H1 (cell line): ENCODE results near the gene SPDYC. TPM values are rescaled to one million over a fixed set of nuclear protein-coding genes. Genes with fewer than 3 reads are reported as not detected.

Experiments
- CTCF ChIA-PET: fragments of 300-600 bp; sonication (Branson Sonifier 250); formaldehyde crosslinking; loops from one replicate; lab custom pipeline; 2021; ENCODE audit not compliant: partially characterized antibody; lab: Charles Lee
- POLR2A ChIA-PET: fragments of 300-600 bp; sonication (Branson Sonifier 250); formaldehyde crosslinking; loops from one replicate; lab custom pipeline; 2021; ENCODE audit warnings: inconsistent platforms; ENCODE audit not compliant: partially characterized antibody; lab: Charles Lee
- DNase-seq, 2 experiments: peaks; one replicate each; pipeline versions ENCODE4 v3.0.0 to v3.0.0-alpha.2; 2010 to 2022; ENCODE audit warnings: low spot score in 2 of 2, low read depth in 1 of 2, mixed read lengths in 1 of 2
- FAIRE-seq: peaks from 2 replicates; lab custom pipeline; 2011; peaks lifted over from hg19 to GRCh38; lab: Jason Lieb, UNC
- H2AFZ ChIP-seq: 2 replicates; pipeline ENCODE4 v1.8.1; 2012; ENCODE audit warnings: low read length, inconsistent platforms
- H2AK5ac ChIP-seq: 2 replicates; pipeline ENCODE4 v1.6.1; 2013; ENCODE audit warnings: low read depth, low read length
- H2BK120ac ChIP-seq: replicated peaks from 2 replicates; pipeline ENCODE3; 2013; ENCODE audit warnings: low read depth, low read length, inconsistent platforms
- H2BK12ac ChIP-seq: 2 replicates; pipeline ENCODE4 v1.6.1; 2013; ENCODE audit warnings: low read depth, low read length
- H2BK15ac ChIP-seq: 2 replicates; pipeline ENCODE4 v1.6.1; 2013; ENCODE audit warnings: low read length
- H2BK20ac ChIP-seq: 2 replicates; pipeline ENCODE4 v1.6.1; 2013; ENCODE audit warnings: low read length
- H2BK5ac ChIP-seq: 2 replicates; pipeline ENCODE4 v1.6.1; 2013; ENCODE audit warnings: low read depth, low read length
- H3K14ac ChIP-seq: 2 replicates; pipeline ENCODE4 v1.6.1; 2013; ENCODE audit warnings: inconsistent platforms; ENCODE audit not compliant: insufficient read length
- H3K18ac ChIP-seq: 2 replicates; pipeline ENCODE4 v1.6.1; 2013; ENCODE audit warnings: low read length; ENCODE audit errors: extremely low read depth
- H3K23ac ChIP-seq: 2 replicates; pipeline ENCODE4 v1.6.1; 2013; ENCODE audit warnings: inconsistent platforms; ENCODE audit not compliant: insufficient read length
- H3K23me2 ChIP-seq: 2 replicates; pipeline ENCODE4 v1.6.1; 2013; ENCODE audit warnings: low read depth, low read length
- H3K27ac ChIP-seq: 2 replicates; pipeline ENCODE4 v1.6.1; 2011; ENCODE audit warnings: low read depth, low read length, inconsistent platforms
- H3K27me3 ChIP-seq, 4 experiments: replicated peaks in 1 of 4; 1 replicate in 1 of 4; 2 replicates in 3 of 4; pipeline versions ENCODE4 v1.6.1 to v1.8.1; 2011 to 2013; ENCODE audit warnings: low read length in 3 of 4, mild to moderate bottlenecking in 3 of 4, inconsistent platforms in 2 of 4, mixed read lengths in 2 of 4, moderate library complexity in 1 of 4; ENCODE audit not compliant: control insufficient read depth in 3 of 4, insufficient read depth in 3 of 4; ENCODE audit errors: extremely low read depth in 1 of 4
- H3K36me3 ChIP-seq, 4 experiments: 2 replicates each; pipeline versions ENCODE4 v1.6.1 to v1.8.1; 2011 to 2013; ENCODE audit warnings: mild to moderate bottlenecking in 4 of 4, low read length in 3 of 4, moderate library complexity in 2 of 4, control low read depth in 1 of 4, inconsistent platforms in 1 of 4; ENCODE audit not compliant: insufficient read depth in 4 of 4, control insufficient read depth in 2 of 4
- H3K4ac ChIP-seq: replicated peaks from 2 replicates; pipeline ENCODE3; 2013; ENCODE audit warnings: low read length, low read depth, mixed read lengths, inconsistent platforms; ENCODE audit not compliant: insufficient read length
- H3K4me1 ChIP-seq, 4 experiments: replicated peaks in 1 of 4; 1 replicate in 1 of 4; 2 replicates in 3 of 4; pipeline versions ENCODE4 v1.6.1 to v1.8.1; 2011 to 2013; ENCODE audit warnings: low read length in 3 of 4, inconsistent platforms in 2 of 4, mixed read lengths in 1 of 4; ENCODE audit not compliant: insufficient read depth in 4 of 4, control insufficient read depth in 3 of 4
- H3K4me2 ChIP-seq, 2 experiments: 2 replicates each; pipeline versions ENCODE4 v1.6.1 to v1.8.1; 2011 to 2013; ENCODE audit warnings: low read depth in 2 of 2, low read length in 2 of 2, control low read depth in 1 of 2, inconsistent platforms in 1 of 2, mild to moderate bottlenecking in 1 of 2; ENCODE audit not compliant: insufficient read depth in 1 of 2
- H3K4me3 ChIP-seq, 4 experiments: fragments of 200-600, 300-600 bp in 1 of 4; sonication (generic), shearing (Covaris generic), sonication (Bioruptor Twin) in 1 of 4; 2 replicates each; pipeline versions ENCODE4 v1.5.1 to v1.8.1; 2011 to 2016; ENCODE audit warnings: low read length in 4 of 4, low read depth in 3 of 4, control low read depth in 2 of 4, inconsistent platforms in 2 of 4, mild to moderate bottlenecking in 2 of 4, mixed read lengths in 1 of 4, moderate library complexity in 1 of 4; ENCODE audit not compliant: insufficient read depth in 2 of 4; ENCODE audit errors: extremely low read depth in 1 of 4
- H3K56ac ChIP-seq: replicated peaks from 2 replicates; pipeline ENCODE3; 2013; ENCODE audit warnings: low read depth, mild to moderate bottlenecking, mixed read lengths, low read length, inconsistent platforms; ENCODE audit not compliant: insufficient read length
- H3K79me1 ChIP-seq: 2 replicates; pipeline ENCODE4 v1.6.1; 2013; ENCODE audit warnings: low read depth, low read length, control low read depth
- H3K79me2 ChIP-seq, 2 experiments: 2 replicates each; pipeline versions ENCODE4 v1.6.1 to v1.8.1; 2012 to 2013; ENCODE audit warnings: low read length in 2 of 2, mild to moderate bottlenecking in 2 of 2, inconsistent platforms in 1 of 2; ENCODE audit not compliant: insufficient read depth in 2 of 2, control insufficient read depth in 1 of 2
- H3K9ac ChIP-seq, 4 experiments: replicated peaks in 1 of 4; 1 replicate in 1 of 4; 2 replicates in 3 of 4; pipeline versions ENCODE4 v1.6.1 to v1.8.1; 2011 to 2013; ENCODE audit warnings: low read depth in 3 of 4, low read length in 3 of 4, control low read depth in 2 of 4, mild to moderate bottlenecking in 2 of 4, moderate library complexity in 2 of 4, inconsistent platforms in 1 of 4; ENCODE audit errors: extremely low read depth in 1 of 4
- H3K9me3 ChIP-seq, 2 experiments: 2 replicates each; pipeline versions ENCODE4 v1.6.1 to v1.8.1; 2012 to 2013; ENCODE audit warnings: mild to moderate bottlenecking in 2 of 2, moderate library complexity in 2 of 2, control low read depth in 1 of 2, inconsistent platforms in 1 of 2, low read depth in 1 of 2, low read length in 1 of 2, mixed read lengths in 1 of 2; ENCODE audit not compliant: insufficient read depth in 2 of 2
- H4K20me1 ChIP-seq, 2 experiments: replicated peaks in 1 of 2; 2 replicates each; pipeline versions ENCODE3 to v1.8.1; 2011 to 2013; ENCODE audit warnings: inconsistent platforms in 2 of 2, low read length in 2 of 2, mild to moderate bottlenecking in 1 of 2; ENCODE audit not compliant: insufficient read depth in 2 of 2, control insufficient read depth in 1 of 2
- H4K5ac ChIP-seq: 2 replicates; pipeline ENCODE4 v1.6.1; 2013; ENCODE audit warnings: low read length, low read depth, mixed read lengths, inconsistent platforms; ENCODE audit not compliant: insufficient read length
- H4K8ac ChIP-seq: 2 replicates; pipeline ENCODE4 v1.8.0; 2013; ENCODE audit warnings: mild to moderate bottlenecking, moderate library complexity, low read length, inconsistent platforms; ENCODE audit not compliant: insufficient read depth; ENCODE audit errors: extremely low read depth
- H4K91ac ChIP-seq: replicated peaks from 2 replicates; pipeline ENCODE3; 2013; ENCODE audit warnings: low read length, mixed read lengths, inconsistent platforms; ENCODE audit not compliant: insufficient read length
- BACH1 ChIP-seq: IDR thresholded peaks from 2 replicates; pipeline ENCODE4 v1.6.1; 2012; ENCODE audit warnings: low read length, improper control_type of control experiment
- CBX8 ChIP-seq: fragments of 300-800, 300-1000 bp; sonication (generic); IDR thresholded peaks from 2 replicates; pipeline ENCODE4 v1.7.1; 2016; ENCODE audit warnings: low read depth, low read length, borderline replicate concordance
- CREB1 ChIP-seq: IDR thresholded peaks from 2 replicates; pipeline ENCODE4 v1.6.1; 2012; ENCODE audit warnings: inconsistent platforms
- CTBP2 ChIP-seq: IDR thresholded peaks from 2 replicates; pipeline ENCODE4 v1.7.0; 2011; ENCODE audit warnings: borderline replicate concordance, mild to moderate bottlenecking, moderate library complexity, mixed read lengths, low read length; ENCODE audit not compliant: insufficient read depth, insufficient read length
- EGR1 ChIP-seq: IDR thresholded peaks from 2 replicates; pipeline ENCODE4 v1.6.1; 2011; ENCODE audit warnings: low read depth, low read length, borderline replicate concordance
- KDM1A ChIP-seq: fragments of 200-600, 300-600 bp; sonication (generic); IDR thresholded peaks from 2 replicates; pipeline ENCODE4 v1.7.1; 2016; ENCODE audit warnings: mild to moderate bottlenecking, low read length, borderline replicate concordance
- KDM4A ChIP-seq: IDR thresholded peaks from one replicate; pipeline ENCODE4 v1.7.1; 2012; ENCODE audit warnings: low read depth, mild to moderate bottlenecking, moderate library complexity, low read length, inconsistent platforms; ENCODE audit not compliant: severe bottlenecking
- POLR2AphosphoS5 ChIP-seq: IDR thresholded peaks from 2 replicates; pipeline ENCODE4 v1.6.1; 2011; ENCODE audit warnings: low read depth, low read length
- RAD21 ChIP-seq, 2 experiments: IDR thresholded peaks in 1 of 2; conservative IDR thresholded peaks in 1 of 2; 2 replicates each; pipeline ENCODE4 v1.6.1; 2011; ENCODE audit warnings: low read depth in 2 of 2, low read length in 2 of 2, improper control_type of control experiment in 1 of 2, inconsistent platforms in 1 of 2, mild to moderate bottlenecking in 1 of 2, moderate library complexity in 1 of 2
- RFX5 ChIP-seq: IDR thresholded peaks from 2 replicates; pipeline ENCODE4 v1.6.1; 2011; ENCODE audit warnings: low read depth, low read length, improper control_type of control experiment, borderline replicate concordance
- SIRT6 ChIP-seq: IDR thresholded peaks from one replicate; pipeline ENCODE4 v1.7.1; 2012; ENCODE audit warnings: low read length, inconsistent platforms
- SP2 ChIP-seq: IDR thresholded peaks from 2 replicates; pipeline ENCODE4 v1.6.1; 2012; ENCODE audit warnings: mild to moderate bottlenecking, low read length, inconsistent platforms
- TBP ChIP-seq: IDR thresholded peaks from 2 replicates; pipeline ENCODE4 v1.6.1; 2011; ENCODE audit warnings: low read depth, low read length, improper control_type of control experiment
- TCF12 ChIP-seq: IDR thresholded peaks from 2 replicates; pipeline ENCODE4 v1.6.1; 2011; ENCODE audit warnings: low read depth, mild to moderate bottlenecking, low read length
- YY1 ChIP-seq: IDR thresholded peaks from 2 replicates; pipeline ENCODE4 v1.6.1; 2011; ENCODE audit warnings: low read depth, mild to moderate bottlenecking, low read length
- WGBS, 2 experiments: shearing (Covaris generic) in 1 of 2; methylation state at CpG; one replicate each; pipeline versions ENCODE4 v1.1.6 to v1.1.7; 2013 to 2015; ENCODE audit warnings: low lambda C conversion rate in 2 of 2, mixed read lengths in 2 of 2, inconsistent platforms in 1 of 2, low coverage in 1 of 2, missing lambda C conversion rate in 1 of 2; ENCODE audit not compliant: insufficient replicate concordance in 2 of 2, insufficient coverage in 1 of 2, insufficient read length in 1 of 2; ENCODE audit errors: extremely low coverage in 1 of 2, missing lambda C conversion rate in 1 of 2; 5-methylcytosine and 5-hydroxymethylcytosine counted together
- polyA plus RNA-seq, 7 experiments: library from polyadenylated mRNA; depleted of rRNA in 3 of 7; stranded (reverse) in 5 of 7; unstranded in 2 of 7; fragments of >200 nt in 5 of 7; fragments of 200-250 nt in 2 of 7; gene quantifications; 1 replicate in 5 of 7; 2 replicates in 1 of 7; 4 replicates in 1 of 7; pipeline versions ENCODE4 v1.2.1 to v1.2.3, GENCODE V29; 2011 to 2013; ENCODE audit warnings: missing spikeins in 2 of 7, mixed read lengths in 2 of 7
- total RNA-seq: library from RNA; stranded (reverse); fragmentation: NEBNext Ultra II Directional; extraction: Animal tissue kit (Norgen Biotek cat#: 25700); gene quantifications from 2 replicates; pipeline ENCODE4 v1.2.1, GENCODE V29; 2021

The SPDYC gene
- total and polyA plus RNA-seq, 2 of the 8 experiments (the other 6 are each of a cell fraction or from before 2014, with no cell fraction given): 0.15 TPM; not detected in 1

DNA sequence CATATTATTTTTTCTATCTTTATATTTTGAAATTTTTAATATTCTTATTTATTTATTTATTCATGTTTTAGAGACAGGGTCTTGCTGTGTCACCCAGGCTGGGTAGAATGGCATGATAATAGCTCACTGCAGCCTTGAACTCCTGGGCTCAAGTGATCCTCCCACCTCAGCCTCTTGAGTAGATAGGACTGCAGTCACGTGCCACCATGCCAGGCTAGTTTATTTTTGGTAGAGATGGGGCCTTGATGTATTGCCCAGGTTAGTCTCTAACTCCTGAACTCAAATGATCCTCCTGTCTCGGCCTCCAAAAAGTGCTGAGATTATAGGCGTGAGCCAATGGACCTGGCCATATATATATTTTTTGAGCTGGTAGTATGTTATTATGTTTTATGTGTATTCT is 2.4 kb upstream of the SPDYC start:
- Histone ChIP-seq H4K8ac (no peak overlapping the region), H3K9ac (no peak overlapping the region), H2AK5ac (no peak overlapping the region), H2BK15ac (no peak overlapping the region), H3K14ac (no peak overlapping the region), H2BK12ac (no peak overlapping the region), H2BK5ac (no peak overlapping the region), H2BK20ac (no peak overlapping the region), H3K27ac (no peak overlapping the region), H3K4me2 (no peak overlapping the region), H3K23me2 (no peaks in the 10 kb centered on the region; the same call in 1 of the 2 replicates), H3K18ac (no peak overlapping the region), H3K4me3 (no peak overlapping the region), H3K23ac (no peak overlapping the region), H2BK120ac (no peak overlapping the region), H3K4me1 (peaks cover 0 to 6% (median 1%) of the 10 kb centered on the region in 4 experiments; a peak in 2 of 7 replicates), H3K79me2 (no peaks in the 10 kb centered on the region), H3K4ac (no peak overlapping the region), H3K79me1 (no peaks in the 10 kb centered on the region), H3K9me3 (no peaks in the 10 kb centered on the region), H3K27me3 (no peaks in the 10 kb centered on the region), H2AFZ (no peak overlapping the region), H4K91ac (no peak overlapping the region), H4K5ac (no peak overlapping the region), H4K20me1 (no peaks in the 10 kb centered on the region), H3K36me3 (no peaks in the 10 kb centered on the region), H3K56ac (no peak overlapping the region)
- DNase-seq: no peak
- WGBS, 2 experiments: 93% methylated on average over 3 of the region's 3 CpGs; no CpG with 5 or more reads in 1 of the 2 experiments
- ChIA-PET CTCF (interaction anchor here (1.2 kb wide), 1 partner anchor 57 kb away, joined by 3 read pairs; no protein-coding TSS in a partner anchor), POLR2A (interaction anchor here (1.2 kb wide), 1 partner anchor 46 kb away, joined by 4 read pairs; the partner anchor contains the start of genes FAU and MRPL49)
- no peak for FAIRE-seq
- TF ChIP-seq TCF12: no peak
- no peak for TF ChIP-seq CREB1
- no peak for TF ChIP-seq SIRT6
- TF ChIP-seq RAD21 (IDR thresholded peaks at IDR 0.05 in 1 of 2, conservative IDR thresholded peaks at IDR 0.05 in 1 of 2; ENCODE audit: low read depth in 2 of 2, low read length in 2 of 2): no peak
- TF ChIP-seq CBX8: no peak
- no peak for TF ChIP-seq BACH1
- TF ChIP-seq CTBP2: no peak
- TF ChIP-seq YY1: no peak
- TF ChIP-seq KDM4A: no peak
- no peak for TF ChIP-seq EGR1
- no peak for TF ChIP-seq KDM1A
- TF ChIP-seq RFX5: no peak
- no peak for TF ChIP-seq TBP
- TF ChIP-seq POLR2AphosphoS5: no peak
- TF ChIP-seq SP2: no peak
